ENCODE results near the gene QSOX2.

QSOX2 gene

GRCh38 chr9:136246849-136247550, 1.4 kb upstream of the QSOX2 start:
- H2AK5ac ChIP-seq (ENCODE audit: low read depth, low read length) = peak overlapping the region; percentile 16
- H2BK120ac ChIP-seq (ENCODE audit: low read depth, low read length) = no peak overlapping the region
- H4K8ac ChIP-seq (ENCODE audit: low read depth, low read length) = no peak overlapping the region
- peak overlapping the region; percentile 59 for H2BK12ac ChIP-seq (ENCODE audit: low read length)
- no peak overlapping the region for H2BK15ac ChIP-seq (ENCODE audit: low read length)
- H3K36me3 ChIP-seq (replicated peaks in 1 of 2; ENCODE audit: control insufficient read depth in 2 of 2, insufficient read depth in 2 of 2, low read length in 2 of 2) = peaks cover 2 to 5% of the 10 kb centered on the region in 2 donors
- H3K4me1 ChIP-seq (ENCODE audit: control insufficient read depth in 2 of 2, insufficient read depth in 1 of 2, low read depth in 1 of 2, low read length in 2 of 2) = peaks cover 8 to 21% of the 10 kb centered on the region in 2 donors
- no peak overlapping the region for H3K23ac ChIP-seq (ENCODE audit: low read depth, low read length, poor library complexity)
- peak overlapping the region; percentile 17 for H3K18ac ChIP-seq (ENCODE audit: low read length)
- no peak overlapping the region for H3K9ac ChIP-seq (ENCODE audit: low read depth, low read length, poor library complexity)
- no peak overlapping the region for H2BK5ac ChIP-seq (ENCODE audit: low read length)
- no peak overlapping the region for H3K27ac ChIP-seq (replicated peaks; ENCODE audit: low read length)
- no peak overlapping the region for H3K14ac ChIP-seq (ENCODE audit: low read length)
- WGBS, 2 donors (ENCODE audit: extremely low coverage in 2 of 2, insufficient read length in 2 of 2, insufficient replicate concordance in 1 of 2) = no CpG with 5 or more reads among the region's 26 CpGs
- peaks cover 4% of the 10 kb centered on the region for H3K79me1 ChIP-seq (ENCODE audit: low read depth, low read length)
- H4K91ac ChIP-seq (ENCODE audit: low read depth, low read length, poor library complexity) = no peak overlapping the region
- H3K27me3 ChIP-seq (ENCODE audit: control insufficient read depth in 3 of 3, insufficient read depth in 3 of 3, low read depth in 1 of 3, low read length in 3 of 3) = peaks cover 0 to 51% (median 0%) of the 10 kb centered on the region in 3 experiments
- H3K9me3 ChIP-seq (replicated peaks in 1 of 2; ENCODE audit: control insufficient read depth in 2 of 2, insufficient read depth in 1 of 2, low read depth in 1 of 2, low read length in 2 of 2) = no peaks in the 10 kb centered on the region
- no peak for DNase-seq (ENCODE audit: low spot score)
- H3K4me3 ChIP-seq (ENCODE audit: low read length in 2 of 2) = no peak overlapping the region
- H3K4ac ChIP-seq (ENCODE audit: low read length) = no peak overlapping the region
- no peak overlapping the region for H2AFZ ChIP-seq (ENCODE audit: low read length)
- H3K4me2 ChIP-seq (ENCODE audit: insufficient read depth, low read length, poor library complexity, severe bottlenecking) = no peak overlapping the region

GRCh38 chr9:136244969-136245218, 718 bp downstream of the QSOX2 start:
- H2BK15ac ChIP-seq (ENCODE audit: low read length) = no peak overlapping the region
- DNase-seq (ENCODE audit: low spot score) = no peak
- no peak overlapping the region for H3K9ac ChIP-seq (ENCODE audit: low read depth, low read length, poor library complexity)
- peak overlapping the region; percentile 72 for H3K4me2 ChIP-seq (ENCODE audit: insufficient read depth, low read length, poor library complexity, severe bottlenecking)
- H3K4me1 ChIP-seq (ENCODE audit: control insufficient read depth in 2 of 2, insufficient read depth in 1 of 2, low read depth in 1 of 2, low read length in 2 of 2) = peaks cover 8 to 21% of the 10 kb centered on the region in 2 donors
- no peak overlapping the region for H3K27ac ChIP-seq (replicated peaks; ENCODE audit: low read length)
- peak overlapping the region; percentile 87 to 94 for H3K4me3 ChIP-seq (ENCODE audit: low read length in 2 of 2)
- no peak overlapping the region for H3K4ac ChIP-seq (ENCODE audit: low read length)
- H2BK5ac ChIP-seq (ENCODE audit: low read length) = no peak overlapping the region
- H2AK5ac ChIP-seq (ENCODE audit: low read depth, low read length) = no peak overlapping the region
- no peak overlapping the region for H3K14ac ChIP-seq (ENCODE audit: low read length)
- no peaks in the 10 kb centered on the region for H3K9me3 ChIP-seq (replicated peaks in 1 of 2; ENCODE audit: control insufficient read depth in 2 of 2, insufficient read depth in 1 of 2, low read depth in 1 of 2, low read length in 2 of 2)
- peak overlapping the region; percentile 87 for H2AFZ ChIP-seq (ENCODE audit: low read length)
- no peak overlapping the region for H3K18ac ChIP-seq (ENCODE audit: low read length)
- no peak overlapping the region for H2BK12ac ChIP-seq (ENCODE audit: low read length)
- no peak overlapping the region for H2BK120ac ChIP-seq (ENCODE audit: low read depth, low read length)
- peaks cover 9% of the 10 kb centered on the region for H3K79me1 ChIP-seq (ENCODE audit: low read depth, low read length)
- H4K8ac ChIP-seq (ENCODE audit: low read depth, low read length) = no peak overlapping the region
- no CpG with 5 or more reads among the region's 6 CpGs for WGBS, 2 donors (ENCODE audit: extremely low coverage in 2 of 2, insufficient read length in 2 of 2, insufficient replicate concordance in 1 of 2)
- H4K91ac ChIP-seq (ENCODE audit: low read depth, low read length, poor library complexity) = no peak overlapping the region
- H3K23ac ChIP-seq (ENCODE audit: low read depth, low read length, poor library complexity) = no peak overlapping the region
- H3K36me3 ChIP-seq (replicated peaks in 1 of 2; ENCODE audit: control insufficient read depth in 2 of 2, insufficient read depth in 2 of 2, low read length in 2 of 2) = peaks cover 7 to 10% of the 10 kb centered on the region in 2 donors
- H3K27me3 ChIP-seq (ENCODE audit: control insufficient read depth in 3 of 3, insufficient read depth in 3 of 3, low read depth in 1 of 3, low read length in 3 of 3) = peaks cover 0 to 35% (median 0%) of the 10 kb centered on the region in 3 experiments

GRCh38 chr9:136244122-136244968, 1.3 kb downstream of the QSOX2 start:
- no peak for DNase-seq (ENCODE audit: low spot score)
- H3K9ac ChIP-seq (ENCODE audit: low read depth, low read length, poor library complexity) = no peak overlapping the region
- peaks cover 7 to 10% of the 10 kb centered on the region in 2 donors for H3K36me3 ChIP-seq (replicated peaks in 1 of 2; ENCODE audit: control insufficient read depth in 2 of 2, insufficient read depth in 2 of 2, low read length in 2 of 2)
- H4K91ac ChIP-seq (ENCODE audit: low read depth, low read length, poor library complexity) = no peak overlapping the region
- H3K4me1 ChIP-seq (ENCODE audit: control insufficient read depth in 2 of 2, insufficient read depth in 1 of 2, low read depth in 1 of 2, low read length in 2 of 2) = peaks cover 8 to 21% of the 10 kb centered on the region in 2 donors
- peak overlapping the region; percentile 87 for H2AFZ ChIP-seq (ENCODE audit: low read length)
- no peak overlapping the region for H2BK120ac ChIP-seq (ENCODE audit: low read depth, low read length)
- H2BK5ac ChIP-seq (ENCODE audit: low read length) = no peak overlapping the region
- peaks cover 0 to 29% (median 0%) of the 10 kb centered on the region in 3 experiments for H3K27me3 ChIP-seq (ENCODE audit: control insufficient read depth in 3 of 3, insufficient read depth in 3 of 3, low read depth in 1 of 3, low read length in 3 of 3)
- H3K79me1 ChIP-seq (ENCODE audit: low read depth, low read length) = peaks cover 9% of the 10 kb centered on the region
- no peak overlapping the region for H3K23ac ChIP-seq (ENCODE audit: low read depth, low read length, poor library complexity)
- H4K8ac ChIP-seq (ENCODE audit: low read depth, low read length) = no peak overlapping the region
- no peak overlapping the region for H3K14ac ChIP-seq (ENCODE audit: low read length)
- H2BK12ac ChIP-seq (ENCODE audit: low read length) = no peak overlapping the region
- peak overlapping the region; percentile 87 to 94 for H3K4me3 ChIP-seq (ENCODE audit: low read length in 2 of 2)
- no peak overlapping the region for H3K4ac ChIP-seq (ENCODE audit: low read length)
- no CpG with 5 or more reads among the region's 11 CpGs for WGBS, 2 donors (ENCODE audit: extremely low coverage in 2 of 2, insufficient read length in 2 of 2, insufficient replicate concordance in 1 of 2)
- H3K9me3 ChIP-seq (replicated peaks in 1 of 2; ENCODE audit: control insufficient read depth in 2 of 2, insufficient read depth in 1 of 2, low read depth in 1 of 2, low read length in 2 of 2) = no peaks in the 10 kb centered on the region
- H2AK5ac ChIP-seq (ENCODE audit: low read depth, low read length) = no peak overlapping the region
- no peak overlapping the region for H3K27ac ChIP-seq (replicated peaks; ENCODE audit: low read length)
- peak overlapping the region; percentile 72 for H3K4me2 ChIP-seq (ENCODE audit: insufficient read depth, low read length, poor library complexity, severe bottlenecking)
- H3K18ac ChIP-seq (ENCODE audit: low read length) = no peak overlapping the region
- no peak overlapping the region for H2BK15ac ChIP-seq (ENCODE audit: low read length)

- Histone ChIP-seq H3K27ac (replicated peaks; ENCODE audit: low read length) (no peak overlapping the region), H2BK12ac (ENCODE audit: low read length) (no peak overlapping the region), H4K8ac (ENCODE audit: low read depth, low read length) (no peak overlapping the region), H2BK120ac (ENCODE audit: low read depth, low read length) (no peak overlapping the region), H3K4me3 (ENCODE audit: low read length in 2 of 2) (peak overlapping the region in 1 of 2 donors; percentile 87), H3K27me3 (ENCODE audit: control insufficient read depth in 3 of 3, insufficient read depth in 3 of 3, low read depth in 1 of 3, low read length in 3 of 3) (peaks cover 0 to 22% (median 0%) of the 10 kb centered on the region in 3 experiments), H4K91ac (ENCODE audit: low read depth, low read length, poor library complexity) (no peak overlapping the region), H3K79me1 (ENCODE audit: low read depth, low read length) (peaks cover 11% of the 10 kb centered on the region), H3K14ac (ENCODE audit: low read length) (no peak overlapping the region), H2BK5ac (ENCODE audit: low read length) (no peak overlapping the region), H2AK5ac (ENCODE audit: low read depth, low read length) (no peak overlapping the region), H3K4me2 (ENCODE audit: insufficient read depth, low read length, poor library complexity, severe bottlenecking) (no peak overlapping the region), H3K4ac (ENCODE audit: low read length) (no peak overlapping the region), H3K23ac (ENCODE audit: low read depth, low read length, poor library complexity) (no peak overlapping the region), H2AFZ (ENCODE audit: low read length) (no peak overlapping the region), H2BK15ac (ENCODE audit: low read length) (no peak overlapping the region), H3K9ac (ENCODE audit: low read depth, low read length, poor library complexity) (no peak overlapping the region), H3K36me3 (replicated peaks in 1 of 2; ENCODE audit: control insufficient read depth in 2 of 2, insufficient read depth in 2 of 2, low read length in 2 of 2) (peaks cover 7 to 10% of the 10 kb centered on the region in 2 donors), H3K4me1 (ENCODE audit: control insufficient read depth in 2 of 2, insufficient read depth in 1 of 2, low read depth in 1 of 2, low read length in 2 of 2) (peaks cover 8 to 21% of the 10 kb centered on the region in 2 donors), H3K9me3 (replicated peaks in 1 of 2; ENCODE audit: control insufficient read depth in 2 of 2, insufficient read depth in 1 of 2, low read depth in 1 of 2, low read length in 2 of 2) (no peaks in the 10 kb centered on the region), H3K18ac (ENCODE audit: low read length) (no peak overlapping the region)
- DNase-seq (ENCODE audit: low spot score) = no peak
- WGBS, 2 donors (ENCODE audit: extremely low coverage in 2 of 2, insufficient read length in 2 of 2, insufficient replicate concordance in 1 of 2) = no CpG with 5 or more reads among the region's 4 CpGs
These were observed 2.0 kb downstream of the QSOX2 start for GRCh38 chr9:136243631-136244030.

Data from neuronal stem cell (in vitro differentiated cells).